ENCODE measurements around the gene DCHS1. TPM values are rescaled to one million over a fixed set of nuclear protein-coding genes. Genes with fewer than 3 reads are reported as not detected.

DCHS1 gene
- total RNA-seq, 4 donors from 2014 or later = 12.6 to 27.8 (median 20.1) TPM

- Histone ChIP-seq H3K27me3 (peaks cover 0 to 28% of the 10 kb centered on the region in 2 donors), H3K9me3 (no peaks in the 10 kb centered on the region), H3K27ac (no peak overlapping the region), H3K4me1 (peaks cover 0 to 47% (median 28%) of the 10 kb centered on the region in 4 donors), H3K36me3 (no peaks in the 10 kb centered on the region), H3K4me3 (no peak overlapping the region)
- no peak for DNase-seq (ENCODE audit: low spot score in 2 of 2)
- no peak for TF ChIP-seq EP300 (IDR thresholded peaks at IDR 0.05)
- no peak for TF ChIP-seq CTCF (IDR thresholded peaks at IDR 0.05)
- no peak for TF ChIP-seq POLR2A (IDR thresholded peaks at IDR 0.05)
- WGBS, 2 donors = 56 to 73% methylated on average over 1 of the region's 1 CpG
Observed at GRCh38 chr11:6648501-6648900, 7.1 kb downstream of the DCHS1 start.

- H3K27me3 ChIP-seq = peaks cover 0 to 22% of the 10 kb centered on the region in 2 donors
- peak overlapping the region in 2 of 4 donors; percentile 60 to 74 for H3K27ac ChIP-seq
- DNase-seq (ENCODE audit: low spot score in 2 of 2) = no peak
Observed at GRCh38 chr11:6647836-6648235, 7.8 kb downstream of the DCHS1 start.

GRCh38 chr11:6646918-6647679, 8.5 kb downstream of the DCHS1 start:
- H3K27ac ChIP-seq = peak overlapping the region in 3 of 4 donors; percentile 60 to 74 (median 72)
- no peak overlapping the region for H3K4me3 ChIP-seq
- WGBS, 2 donors = 55 to 59% methylated on average over 9 of the region's 9 CpGs
- H3K9me3 ChIP-seq = no peaks in the 10 kb centered on the region
- no peaks in the 10 kb centered on the region for H3K36me3 ChIP-seq
- TF ChIP-seq CTCF (IDR thresholded peaks at IDR 0.05) (no peak), POLR2A (IDR thresholded peaks at IDR 0.05) (no peak), EP300 (IDR thresholded peaks at IDR 0.05) (no peak)
- H3K4me1 ChIP-seq = peaks cover 0 to 38% (median 28%) of the 10 kb centered on the region in 4 donors
- no peak for DNase-seq (ENCODE audit: low spot score in 2 of 2)
- H3K27me3 ChIP-seq = peaks cover 0 to 22% of the 10 kb centered on the region in 2 donors

More at GRCh38 chr11:6647836-6648235, 7.8 kb downstream of the DCHS1 start:
- Histone ChIP-seq H3K9me3 (no peaks in the 10 kb centered on the region), H3K4me3 (no peak overlapping the region), H3K36me3 (no peaks in the 10 kb centered on the region), H3K4me1 (peaks cover 0 to 42% (median 28%) of the 10 kb centered on the region in 4 donors)
- WGBS, 2 donors = 80 to 93% methylated on average over 2 of the region's 2 CpGs
- TF ChIP-seq EP300 (IDR thresholded peaks at IDR 0.05) (no peak), POLR2A (IDR thresholded peaks at IDR 0.05) (no peak), CTCF (IDR thresholded peaks at IDR 0.05) (no peak)

- no peaks in the 10 kb centered on the region for H3K36me3 ChIP-seq
- peak overlapping the region in 3 of 4 donors; percentile 60 to 74 (median 72) for H3K27ac ChIP-seq
- peaks cover 0 to 38% (median 28%) of the 10 kb centered on the region in 4 donors for H3K4me1 ChIP-seq
- H3K4me3 ChIP-seq = no peak overlapping the region
- DNase-seq (ENCODE audit: low spot score in 2 of 2) = peak in 1 of 2 donors; percentile 72
- peaks cover 0 to 22% of the 10 kb centered on the region in 2 donors for H3K27me3 ChIP-seq
- TF ChIP-seq EP300 (IDR thresholded peaks at IDR 0.05) = peak in 1 of 2 donors; percentile 27
- no peak for TF ChIP-seq CTCF (IDR thresholded peaks at IDR 0.05)
- no peak for TF ChIP-seq POLR2A (IDR thresholded peaks at IDR 0.05)
- WGBS, 2 donors = 51 to 52% methylated on average over 3 of the region's 3 CpGs
- H3K9me3 ChIP-seq = no peaks in the 10 kb centered on the region
Observed at GRCh38 chr11:6646576-6646917, 9.1 kb downstream of the DCHS1 start.

GRCh38 chr11:6646071-6646470, 9.5 kb downstream of the DCHS1 start:
- DNase-seq (ENCODE audit: low spot score in 2 of 2) = peak; percentile 45 to 66
- peaks cover 0 to 21% of the 10 kb centered on the region in 2 donors for H3K27me3 ChIP-seq
- 27 to 39% methylated on average over 12 of the region's 12 CpGs for WGBS, 2 donors
- no peaks in the 10 kb centered on the region for H3K9me3 ChIP-seq
- peaks cover 0 to 4% (median 0%) of the 10 kb centered on the region in 3 donors for H3K36me3 ChIP-seq
- no peak for TF ChIP-seq CTCF (IDR thresholded peaks at IDR 0.05)
- no peak for TF ChIP-seq EP300 (IDR thresholded peaks at IDR 0.05)
- no peak for TF ChIP-seq POLR2A (IDR thresholded peaks at IDR 0.05)
- no peak overlapping the region for H3K4me3 ChIP-seq
- H3K27ac ChIP-seq = peak overlapping the region in 2 of 4 donors; percentile 60 to 72
- H3K4me1 ChIP-seq = peaks cover 0 to 38% (median 28%) of the 10 kb centered on the region in 4 donors

Measured in tibial nerve (tissue), 4 donors.